Left lung (tissue), 10 donors: ENCODE data around the gene IGF2BP2. TPM values are rescaled to one million over a fixed set of nuclear protein-coding genes. Genes with fewer than 3 reads are reported as not detected.

Source experiments
- ATAC-seq: fragments of 200-7000 bp; cut with Tn5 transposase; one replicate; pipeline ENCODE4 v1.9.1; 2020; ENCODE audit warnings: moderate library complexity
- DNase-seq, 4 donors: peaks; one replicate each; pipeline ENCODE4 v3.0.0-alpha.2; 2013 to 2020
- H3K27ac ChIP-seq, 2 donors: fragments of 200-600 bp; sonication (generic) in 1 of 2; one replicate each; pipeline versions ENCODE4 v1.5.0 to v1.8.0; 2020 to 2021
- H3K27me3 ChIP-seq, 2 donors: fragments of 200-600 bp; sonication (generic) in 1 of 2; one replicate each; pipeline versions ENCODE4 v1.5.0 to v1.8.0; 2020 to 2021
- H3K36me3 ChIP-seq, 2 donors: fragments of 200-600 bp; sonication (generic) in 1 of 2; one replicate each; pipeline versions ENCODE4 v1.5.0 to v1.8.0; 2020 to 2021
- H3K4me1 ChIP-seq, 2 donors: fragments of 200-600 bp; one replicate each; pipeline ENCODE4 v1.8.0; 2021
- H3K4me3 ChIP-seq, 2 donors: fragments of 200-600 bp; sonication (generic) in 1 of 2; one replicate each; pipeline versions ENCODE4 v1.5.0 to v1.8.0; 2020 to 2021; ENCODE audit warnings: mild to moderate bottlenecking in 1 of 2
- H3K9me3 ChIP-seq, 2 donors: fragments of 200-600 bp; sonication (generic) in 1 of 2; one replicate each; pipeline versions ENCODE4 v1.5.0 to v1.8.0; 2020 to 2021
- intact Hi-C, 2 donors: fragments of 100-400 bp; cut with DNase I; formaldehyde crosslinking; loops; one replicate each; pipeline versions ENCODE4 v1.11.2 to v1.14.2; 2022
- polyA plus RNA-seq, 6 donors: library from polyadenylated mRNA; unstranded; fragments of 120-200 nt; gene quantifications; one replicate each; pipeline ENCODE4 v1.2.1, GENCODE V29; 2013; ENCODE audit not compliant: insufficient read length in 6 of 6
- total RNA-seq, 2 donors: library from RNA; stranded (reverse); fragmentation: NEBNext Ultra II Directional; extraction: Animal tissue kit (Norgen Biotek cat#: 25700); gene quantifications; one replicate each; pipeline ENCODE4 v1.2.1, GENCODE V29; 2021
- TF ChIP-seq, protein P1 (sequence below), 2 donors: fragments of 200-600 bp; sonication (generic) in 1 of 2; IDR thresholded peaks; one replicate each; pipeline versions ENCODE4 v1.5.0 to v1.8.0; 2021; ENCODE audit warnings: antibody characterized with exemption in 2 of 2
- donor health status: DM: no; HTN: yes; CAD: no.
- donor health status: DM: no; HTN: no; CAD: no.

IGF2BP2 gene
- total and polyA plus RNA-seq, 8 donors, result 16.8 to 78.9 (median 67.7) TPM

DNA sequence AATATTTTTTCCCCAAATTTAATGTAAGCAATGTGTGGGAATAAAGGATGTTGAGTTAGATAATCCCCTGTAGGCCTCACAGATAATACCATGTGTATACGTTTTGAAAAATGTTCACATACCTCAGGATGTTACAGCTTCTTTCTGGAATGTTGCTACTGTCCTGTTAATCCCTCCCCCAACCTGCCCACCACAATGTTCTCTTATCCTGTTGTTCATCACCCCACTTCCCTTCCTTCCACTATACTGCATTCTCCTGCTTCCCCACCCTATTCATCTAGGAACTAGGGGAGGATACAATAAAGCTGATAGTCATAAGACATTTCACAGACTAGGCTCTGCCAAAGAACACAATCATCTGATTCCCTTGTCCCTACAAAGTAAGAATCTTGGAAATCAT lies 92.1 kb downstream of the IGF2BP2 start:
- H3K27ac ChIP-seq, result no peak overlapping the region
- intact Hi-C loops, result no loop called here
- TF ChIP-seq, protein P1, sequence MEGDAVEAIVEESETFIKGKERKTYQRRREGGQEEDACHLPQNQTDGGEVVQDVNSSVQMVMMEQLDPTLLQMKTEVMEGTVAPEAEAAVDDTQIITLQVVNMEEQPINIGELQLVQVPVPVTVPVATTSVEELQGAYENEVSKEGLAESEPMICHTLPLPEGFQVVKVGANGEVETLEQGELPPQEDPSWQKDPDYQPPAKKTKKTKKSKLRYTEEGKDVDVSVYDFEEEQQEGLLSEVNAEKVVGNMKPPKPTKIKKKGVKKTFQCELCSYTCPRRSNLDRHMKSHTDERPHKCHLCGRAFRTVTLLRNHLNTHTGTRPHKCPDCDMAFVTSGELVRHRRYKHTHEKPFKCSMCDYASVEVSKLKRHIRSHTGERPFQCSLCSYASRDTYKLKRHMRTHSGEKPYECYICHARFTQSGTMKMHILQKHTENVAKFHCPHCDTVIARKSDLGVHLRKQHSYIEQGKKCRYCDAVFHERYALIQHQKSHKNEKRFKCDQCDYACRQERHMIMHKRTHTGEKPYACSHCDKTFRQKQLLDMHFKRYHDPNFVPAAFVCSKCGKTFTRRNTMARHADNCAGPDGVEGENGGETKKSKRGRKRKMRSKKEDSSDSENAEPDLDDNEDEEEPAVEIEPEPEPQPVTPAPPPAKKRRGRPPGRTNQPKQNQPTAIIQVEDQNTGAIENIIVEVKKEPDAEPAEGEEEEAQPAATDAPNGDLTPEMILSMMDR (IDR thresholded peaks at IDR 0.05), result no peak

DNA sequence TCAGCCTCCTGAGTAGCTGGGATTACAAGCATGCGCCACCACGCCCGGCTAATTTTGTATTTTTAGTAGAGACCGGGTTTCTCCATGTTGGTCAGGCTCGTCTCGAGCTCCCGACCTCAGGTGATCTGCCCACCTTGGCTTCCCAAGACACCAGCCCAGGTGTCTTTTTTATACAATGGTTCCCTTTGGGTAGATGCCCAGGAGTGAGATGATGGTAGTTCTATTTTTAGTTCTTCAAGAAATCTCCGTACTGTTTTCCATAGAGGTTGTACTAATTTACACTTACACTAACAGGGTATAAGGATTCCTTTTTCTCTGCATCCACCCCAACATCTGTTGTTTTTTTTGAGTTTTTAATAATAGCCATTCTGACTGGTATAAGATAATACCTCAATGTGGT lies 94.3 kb downstream of the IGF2BP2 start:
- Histone ChIP-seq H3K27ac (no peak overlapping the region), H3K27me3 (no peaks in the 10 kb centered on the region), H3K4me1 (peaks cover 7 to 33% of the 10 kb centered on the region in 2 donors), H3K9me3 (no peaks in the 10 kb centered on the region), H3K4me3 (no peak overlapping the region), H3K36me3 (no peaks in the 10 kb centered on the region)
- ATAC-seq, result no peak
- intact Hi-C loops, result no loop called here
- DNase-seq, result no peak
- TF ChIP-seq, protein P1 (IDR thresholded peaks at IDR 0.05), result no peak

More for the DNA sequence above, 92.1 kb downstream of the IGF2BP2 start:
- peaks cover 7 to 33% of the 10 kb centered on the region in 2 donors for H3K4me1 ChIP-seq
- H3K9me3 ChIP-seq, result no peaks in the 10 kb centered on the region
- H3K36me3 ChIP-seq, result no peaks in the 10 kb centered on the region
- ATAC-seq, result no peak
- no peak overlapping the region for H3K4me3 ChIP-seq
- H3K27me3 ChIP-seq, result no peaks in the 10 kb centered on the region
- DNase-seq, result no peak

DNA sequence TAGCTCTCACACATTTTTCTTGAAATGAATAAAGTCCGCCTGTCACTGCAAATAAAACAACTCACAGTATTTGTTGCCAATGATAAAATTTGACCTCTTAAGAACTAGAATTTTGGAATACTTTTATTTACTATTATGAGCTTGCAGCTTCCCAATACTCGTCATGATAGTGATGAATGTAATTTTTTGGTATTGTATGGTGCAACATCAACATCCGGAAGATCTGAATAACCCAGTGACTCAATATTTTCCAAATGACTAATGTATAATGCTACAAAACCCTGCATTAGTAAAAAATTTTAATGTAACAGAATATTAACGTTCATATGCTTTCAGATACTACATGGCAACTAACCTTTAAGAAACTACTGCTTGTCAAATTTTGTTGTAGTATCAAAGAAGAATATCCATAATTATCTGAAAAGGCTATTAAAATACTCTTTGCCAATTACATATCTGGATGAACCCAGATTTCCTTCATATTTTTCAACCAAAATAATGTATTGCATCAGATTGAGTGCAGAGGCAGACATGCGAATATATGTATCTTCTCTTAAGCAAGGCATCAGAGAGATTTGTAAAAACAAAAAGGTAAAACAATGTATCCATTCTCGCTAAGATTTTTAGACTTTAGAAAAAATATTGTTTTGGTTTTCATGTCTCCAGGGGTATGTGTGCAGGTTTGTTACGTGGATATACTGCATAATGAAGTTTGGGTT lies 95.3 kb downstream of the IGF2BP2 start:
- peaks cover 7 to 33% of the 10 kb centered on the region in 2 donors for H3K4me1 ChIP-seq
- H3K4me3 ChIP-seq, result no peak overlapping the region
- no peaks in the 10 kb centered on the region for H3K9me3 ChIP-seq
- no peaks in the 10 kb centered on the region for H3K27me3 ChIP-seq
- TF ChIP-seq, protein P1 (IDR thresholded peaks at IDR 0.05), result no peak
- H3K27ac ChIP-seq, result no peak overlapping the region
- DNase-seq, result no peak
- H3K36me3 ChIP-seq, result no peaks in the 10 kb centered on the region
- intact Hi-C loops, result no loop called here
- ATAC-seq, result peak; percentile 23

DNA sequence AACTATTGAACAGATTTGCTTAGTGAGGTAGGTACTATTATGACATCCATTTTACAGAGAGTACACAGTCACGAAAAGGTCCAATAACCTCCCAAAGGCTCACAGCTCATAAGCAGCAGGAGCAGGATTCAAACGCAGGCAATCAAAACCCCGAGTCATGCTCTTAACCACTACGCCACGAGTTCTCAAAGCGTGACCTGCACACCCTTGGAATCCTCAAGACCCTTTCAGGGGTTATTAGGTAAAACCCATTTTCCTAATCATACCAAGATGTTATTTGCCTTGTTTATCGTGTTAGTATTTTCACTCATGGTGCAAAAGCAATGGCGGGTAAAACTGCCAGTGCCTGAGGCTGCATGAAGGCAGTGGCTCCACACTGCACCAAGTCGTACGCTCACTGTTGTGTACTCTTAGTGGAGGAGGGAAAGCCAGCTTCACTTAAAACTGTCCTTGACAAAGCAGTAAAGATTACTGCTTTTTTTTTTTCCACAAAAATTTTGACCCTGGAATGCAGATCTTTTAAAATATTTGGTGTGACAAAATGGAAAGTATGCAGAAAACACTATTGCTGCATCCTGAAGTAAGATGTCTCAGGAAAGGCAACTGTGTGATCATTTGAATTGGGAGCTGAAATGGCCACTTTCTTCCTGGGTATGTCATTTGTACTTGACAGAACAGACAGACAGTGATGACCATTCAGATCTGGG lies 96.1 kb downstream of the IGF2BP2 start:
- intact Hi-C loops, result no loop called here
- H3K9me3 ChIP-seq, result no peaks in the 10 kb centered on the region

DNA sequence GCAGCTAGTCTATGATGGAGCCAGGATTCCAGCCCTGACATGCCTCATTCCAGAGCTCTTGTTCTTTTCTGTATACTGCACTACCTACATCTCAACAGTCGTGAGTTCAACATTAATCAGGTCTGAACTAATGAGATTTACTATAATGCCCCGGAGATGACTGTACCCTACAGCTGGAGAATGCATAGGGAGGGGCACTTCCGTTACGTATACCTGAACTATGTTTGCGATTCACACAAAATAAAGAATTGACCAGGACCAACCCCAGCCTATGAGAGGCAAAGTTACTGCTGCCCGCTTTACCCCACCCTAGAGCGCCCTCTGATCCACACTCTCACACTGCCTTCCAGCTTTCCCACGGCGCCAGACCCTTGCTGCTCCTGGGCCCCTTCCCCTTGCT lies 97.0 kb downstream of the IGF2BP2 start:
- Histone ChIP-seq H3K36me3 (no peaks in the 10 kb centered on the region), H3K9me3 (no peaks in the 10 kb centered on the region), H3K4me3 (no peak overlapping the region), H3K27me3 (no peaks in the 10 kb centered on the region), H3K4me1 (peaks cover 0 to 20% of the 10 kb centered on the region in 2 donors), H3K27ac (no peak overlapping the region)
- ATAC-seq, result no peak
- TF ChIP-seq, protein P1 (IDR thresholded peaks at IDR 0.05), result no peak
- no peak for DNase-seq
- intact Hi-C loops, result no loop called here

More for the DNA sequence above, 96.1 kb downstream of the IGF2BP2 start:
- ATAC-seq (no peak), DNase-seq (no peak)
- H3K27me3 ChIP-seq, result no peaks in the 10 kb centered on the region
- no peak overlapping the region for H3K4me3 ChIP-seq
- no peaks in the 10 kb centered on the region for H3K36me3 ChIP-seq
- TF ChIP-seq, protein P1 (IDR thresholded peaks at IDR 0.05), result no peak
- H3K27ac ChIP-seq, result no peak overlapping the region
- H3K4me1 ChIP-seq, result peaks cover 7 to 29% of the 10 kb centered on the region in 2 donors
